K562 (cell line): Measurements from ENCODE around the gene MID1IP1. TPM values are rescaled to one million over a fixed set of nuclear protein-coding genes. Genes with fewer than 3 reads are reported as not detected.
A peak's percentile ranks its signal among the peaks of the same experiment; 100 is the strongest.

Experiments
- BACH1 ChIP-seq: fragments of 200-800 bp; sonication (Bioruptor generic); IDR thresholded peaks from 2 replicates; pipeline ENCODE4 v1.6.1; 2016; ENCODE audit warnings: missing genetic modification characterization, missing compliant biosample characterization
- CCAR2 ChIP-seq: fragments of 200-400 bp; formaldehyde crosslinking; IDR thresholded peaks from 2 replicates; pipeline ENCODE4 v1.6.1; 2017; ENCODE audit warnings: mild to moderate bottlenecking, low read depth, low read length
- DMBX1 ChIP-seq: fragments of 250-450 bp; sonication (Bioruptor Pico); IDR thresholded peaks from 2 replicates; pipeline ENCODE4 v1.8.0; 2022; ENCODE audit warnings: inconsistent platforms, mild to moderate bottlenecking, moderate library complexity, borderline replicate concordance
- ESRRB ChIP-seq: fragments of 250-450 bp; sonication (Bioruptor Pico); IDR thresholded peaks from 2 replicates; pipeline ENCODE4 v1.5.0; 2020; ENCODE audit warnings: mild to moderate bottlenecking, moderate library complexity, borderline replicate concordance
- FOXA1 ChIP-seq: fragments of 450-650 bp; IDR thresholded peaks from 2 replicates; pipeline ENCODE4 v1.6.1; 2016; ENCODE audit warnings: mild to moderate bottlenecking, borderline replicate concordance
- FOXP1 ChIP-seq: sonication (generic); formaldehyde crosslinking; IDR thresholded peaks from 2 replicates; pipeline ENCODE4 v1.8.0; 2022; ENCODE audit warnings: mild to moderate bottlenecking, missing genetic modification reagents
- HIVEP1 ChIP-seq: fragments of 250-450 bp; sonication (Bioruptor Pico); IDR thresholded peaks from 2 replicates; pipeline ENCODE4 v1.4.0; 2020; ENCODE audit warnings: mild to moderate bottlenecking
- HMG20B ChIP-seq: fragments of 250-450 bp; sonication (Bioruptor Pico); IDR thresholded peaks from 2 replicates; pipeline ENCODE4 v1.5.0; 2021; ENCODE audit warnings: mild to moderate bottlenecking
- KLF1 ChIP-seq: fragments of 450-650 bp; IDR thresholded peaks from 2 replicates; pipeline ENCODE4 v1.6.1; 2016; ENCODE audit warnings: missing genetic modification characterization, missing compliant biosample characterization
- MCM2 ChIP-seq: fragments of 450-650 bp; IDR thresholded peaks from 2 replicates; pipeline ENCODE4 v1.6.1; 2017; ENCODE audit warnings: low read depth, mild to moderate bottlenecking
- POLR3A ChIP-seq: IDR thresholded peaks from 2 replicates; pipeline ENCODE4 v1.6.1; 2011; ENCODE audit warnings: borderline replicate concordance, mild to moderate bottlenecking, moderate library complexity; ENCODE audit not compliant: insufficient read length, insufficient read depth; ENCODE audit errors: extremely low read depth
- RBM17 ChIP-seq: fragments of 200-400 bp; formaldehyde crosslinking; IDR thresholded peaks from 2 replicates; pipeline ENCODE4 v1.6.1; 2017; ENCODE audit warnings: low read depth, mild to moderate bottlenecking, low read length, borderline replicate concordance
- RBM25 ChIP-seq: fragments of 200-400 bp; formaldehyde crosslinking; IDR thresholded peaks from 2 replicates; pipeline ENCODE4 v1.6.1; 2018; ENCODE audit warnings: low read length, low read depth, moderate library complexity; ENCODE audit not compliant: severe bottlenecking
- TCF7 ChIP-seq: sonication (generic); IDR thresholded peaks from 2 replicates; pipeline ENCODE4 v1.6.1; 2016; ENCODE audit warnings: antibody characterized with exemption, borderline replicate concordance
- TCFL5 ChIP-seq: fragments of 250-450 bp; sonication (Bioruptor Pico); conservative IDR thresholded peaks from 2 replicates; pipeline ENCODE4 v1.6.1; 2021; ENCODE audit warnings: mild to moderate bottlenecking, moderate library complexity, matching md5 sums
- TOE1 ChIP-seq, 2 experiments: fragments of 450-650 bp in 1 of 2; sonication (generic) in 1 of 2; formaldehyde crosslinking in 1 of 2; IDR thresholded peaks; 2 replicates each; pipeline versions ENCODE4 v1.7.1 to v1.8.0; 2016 to 2022; ENCODE audit warnings: borderline replicate concordance in 2 of 2, mild to moderate bottlenecking in 2 of 2, antibody characterized with exemption in 1 of 2, inconsistent platforms in 1 of 2, low read depth in 1 of 2, missing genetic modification reagents in 1 of 2, moderate library complexity in 1 of 2
- TRIM25 ChIP-seq: fragments of 450-650 bp; IDR thresholded peaks from 2 replicates; pipeline ENCODE4 v1.7.0; 2016; ENCODE audit warnings: borderline replicate concordance
- ZNF778 ChIP-seq: fragments of 450-650 bp; formaldehyde crosslinking; IDR thresholded peaks from 2 replicates; pipeline ENCODE4 v1.4.0; 2020; ENCODE audit warnings: mild to moderate bottlenecking, moderate library complexity
- polyA plus RNA-seq, 8 experiments: library from polyadenylated mRNA; depleted of rRNA in 4 of 8; stranded (reverse) in 5 of 8; unstranded in 3 of 8; fragments of >200 nt; fragmentation: Nextera tagmentation in 2 of 8; fragmentation: Illumina TruSeq in 1 of 8; extraction: Ambion mirVana in 2 of 8; extraction: Trizol in 1 of 8; gene quantifications; 2 replicates each; pipeline versions ENCODE4 v1.2.1 to v1.2.3, GENCODE V29; 2011 to 2014; ENCODE audit warnings: inconsistent platforms in 1 of 8, missing spikeins in 1 of 8
- total RNA-seq, 7 experiments: library from RNA; depleted of rRNA in 6 of 7; stranded (reverse); fragments of >200 nt in 6 of 7; fragmentation: Illumina TruSeq in 2 of 7; extraction: Trizol in 2 of 7; gene quantifications; 2 replicates each; pipeline versions ENCODE4 v1.2.1 to v1.2.3, GENCODE V29; 2011 to 2021; ENCODE audit warnings: low replicate concordance in 1 of 7
- TF ChIP-seq, protein P1 (sequence below): fragments of 250-450 bp; sonication (Bioruptor Pico); IDR thresholded peaks from 2 replicates; pipeline ENCODE4 v1.5.0; 2021; ENCODE audit warnings: mild to moderate bottlenecking, moderate library complexity
- TF ChIP-seq, protein P2 (sequence below), 2 experiments: fragments of 450-650 bp; IDR thresholded peaks; 2 replicates each; pipeline ENCODE4 v1.6.1; 2016

Gene MID1IP1
- total and polyA plus RNA-seq, 9 of the 15 experiments (the other 6 are each of a cell fraction or from before 2014, with no cell fraction given): 0.51 to 102 (median 27.5) TPM

GRCh38 chrX:38803588-38804431 lies 2.6 kb downstream of the MID1IP1 start (continued):
- TF ChIP-seq CCAR2 (no peak), FOXP1 (CRISPR knock-in tag) (no peak), RBM17 (no peak), DMBX1 (CRISPR knock-in tag) (no peak), FOXA1 (no peak), HMG20B (CRISPR knock-in tag) (no peak), BACH1 (tag) (no peak), RBM25 (no peak), HIVEP1 (no peak), TRIM25 (no peak), TCF7 (peak; percentile 60; the same call in 1 of the 2 replicates), TCFL5 (CRISPR knock-in tag) (no peak), KLF1 (no peak), TOE1 (IDR thresholded peaks at IDR 0.05; ENCODE audit: borderline replicate concordance) (no peak), TOE1 (CRISPR knock-in tag; IDR thresholded peaks at IDR 0.05; ENCODE audit: borderline replicate concordance, low read depth) (no peak), ESRRB (no peak), ZNF778 (CRISPR knock-in tag) (no peak), MCM2 (no peak), POLR3A (no peak)
- TF ChIP-seq, protein P1, sequence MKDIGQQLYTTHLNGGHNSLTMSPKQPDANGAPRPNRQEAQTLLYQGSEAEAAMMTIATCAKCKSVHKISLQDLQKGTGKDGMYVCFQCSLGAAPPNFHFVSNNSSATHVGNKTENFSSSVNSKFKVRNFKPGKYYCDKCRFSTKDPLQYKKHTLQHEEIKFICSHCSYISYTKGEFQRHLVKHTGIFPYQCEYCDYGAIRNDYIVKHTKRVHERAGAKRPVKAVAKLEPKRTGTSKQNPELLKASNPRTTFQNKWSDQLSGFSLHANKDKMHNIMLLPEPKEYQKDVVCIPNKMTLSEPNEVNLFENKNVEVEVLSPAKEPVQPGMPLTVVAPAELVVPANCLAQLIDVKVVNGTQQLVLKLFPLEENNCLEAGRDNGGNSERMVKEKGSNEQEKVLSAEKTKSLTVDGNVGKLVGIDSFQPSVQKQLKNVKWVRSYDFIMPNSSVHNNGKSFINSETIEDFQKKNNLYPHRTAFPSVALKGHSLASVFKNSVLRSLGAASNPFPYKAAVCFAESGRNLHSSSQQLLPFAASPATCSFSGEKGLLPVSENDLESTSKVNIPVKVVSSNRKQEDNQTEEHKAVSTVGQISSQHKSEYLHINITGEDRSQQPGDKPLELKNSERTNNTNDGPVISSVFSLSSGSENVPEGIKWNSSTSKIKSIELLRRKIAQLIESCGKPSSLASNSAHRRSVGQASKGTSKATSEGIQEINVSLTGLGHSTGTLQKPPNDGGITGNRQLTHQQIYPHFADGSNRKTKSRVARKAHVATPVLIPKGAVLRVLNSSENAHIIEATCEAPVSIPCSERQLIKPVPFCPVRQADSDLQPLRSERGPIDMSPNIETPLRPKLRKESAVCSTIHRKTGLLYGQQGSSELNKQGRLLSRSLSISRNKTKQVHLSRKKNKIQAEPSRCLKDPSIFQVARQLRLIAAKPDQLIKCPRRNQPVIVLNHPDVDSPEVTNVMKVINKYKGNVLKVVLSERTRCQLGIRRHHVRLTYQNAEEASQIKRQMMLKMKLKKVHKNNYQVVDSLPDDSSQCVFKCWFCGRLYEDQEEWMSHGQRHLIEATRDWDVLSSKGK (CRISPR knock-in tag): no peak
- TF ChIP-seq, protein P2, sequence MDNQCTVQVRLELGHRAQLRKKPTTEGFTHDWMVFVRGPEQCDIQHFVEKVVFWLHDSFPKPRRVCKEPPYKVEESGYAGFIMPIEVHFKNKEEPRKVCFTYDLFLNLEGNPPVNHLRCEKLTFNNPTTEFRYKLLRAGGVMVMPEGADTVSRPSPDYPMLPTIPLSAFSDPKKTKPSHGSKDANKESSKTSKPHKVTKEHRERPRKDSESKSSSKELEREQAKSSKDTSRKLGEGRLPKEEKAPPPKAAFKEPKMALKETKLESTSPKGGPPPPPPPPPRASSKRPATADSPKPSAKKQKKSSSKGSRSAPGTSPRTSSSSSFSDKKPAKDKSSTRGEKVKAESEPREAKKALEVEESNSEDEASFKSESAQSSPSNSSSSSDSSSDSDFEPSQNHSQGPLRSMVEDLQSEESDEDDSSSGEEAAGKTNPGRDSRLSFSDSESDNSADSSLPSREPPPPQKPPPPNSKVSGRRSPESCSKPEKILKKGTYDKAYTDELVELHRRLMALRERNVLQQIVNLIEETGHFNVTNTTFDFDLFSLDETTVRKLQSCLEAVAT (IDR thresholded peaks at IDR 0.05): peak; percentile 78 to 92
